Aorta (tissue), 5 donors: ENCODE measurements around the gene SRPK1. TPM values are rescaled to one million over a fixed set of nuclear protein-coding genes. Genes with fewer than 3 reads are reported as not detected.
"Not testable (repeated sequence)": the region's sequence is repeated elsewhere in the genome, so short reads cannot be mapped to it uniquely, and the experiment has no call there.

Source experiments
- ATAC-seq: fragments of 200-7000 bp; cut with Tn5 transposase; one replicate; pipeline ENCODE4 v1.9.1; 2022; ENCODE audit warnings: moderate library complexity; ENCODE audit not compliant: low FRiP score
- DNase-seq, 2 donors: peaks; one replicate each; pipeline ENCODE4 v3.0.0-alpha.2; 2020
- H3K27ac ChIP-seq, 2 donors: one replicate each; pipeline ENCODE4 v1.5.1; 2013; ENCODE audit warnings: low read length in 2 of 2, mild to moderate bottlenecking in 2 of 2, moderate library complexity in 2 of 2, control low read depth in 1 of 2, inconsistent platforms in 1 of 2, low read depth in 1 of 2
- H3K27me3 ChIP-seq, 2 donors: one replicate each; pipeline ENCODE4 v1.6.1; 2013; ENCODE audit warnings: control low read depth in 1 of 2, low read length in 1 of 2, mild to moderate bottlenecking in 1 of 2, moderate library complexity in 1 of 2; ENCODE audit not compliant: insufficient read depth in 2 of 2, control insufficient read depth in 1 of 2
- H3K36me3 ChIP-seq, 2 donors: one replicate each; pipeline ENCODE4 v1.6.1; 2013; ENCODE audit warnings: control low read depth in 1 of 2, low read length in 1 of 2, mild to moderate bottlenecking in 1 of 2; ENCODE audit not compliant: insufficient read depth in 2 of 2, control insufficient read depth in 1 of 2
- H3K4me1 ChIP-seq, 2 donors: one replicate each; pipeline ENCODE4 v1.6.1; 2013; ENCODE audit warnings: low read length in 2 of 2, control low read depth in 1 of 2, mild to moderate bottlenecking in 1 of 2, moderate library complexity in 1 of 2; ENCODE audit not compliant: insufficient read depth in 2 of 2, control insufficient read depth in 1 of 2
- H3K4me3 ChIP-seq, 2 donors: one replicate each; pipeline ENCODE4 v1.5.1; 2013; ENCODE audit warnings: low read length in 2 of 2, control low read depth in 1 of 2, mild to moderate bottlenecking in 1 of 2
- H3K9me3 ChIP-seq: one replicate; pipeline ENCODE4 v1.6.1; 2013; ENCODE audit warnings: mild to moderate bottlenecking, low read length; ENCODE audit not compliant: control insufficient read depth
- WGBS, 2 donors: extraction: QIAGEN DNeasy Blood & Tissue Kit; methylation state at CpG; one replicate each; pipeline ENCODE4 v1.1.7; 2013; 5-methylcytosine and 5-hydroxymethylcytosine counted together
- intact Hi-C, 2 donors: fragments of 100-400 bp; cut with DNase I; formaldehyde crosslinking; loops; one replicate each; pipeline versions ENCODE4 v1.14.2 to v1.15.0; 2022
- polyA plus RNA-seq, 2 donors: library from polyadenylated mRNA; stranded (reverse); fragments of 200-250 nt; gene quantifications; one replicate each; pipeline ENCODE4 v1.2.3, GENCODE V29; 2013
- total RNA-seq, 2 donors: library from RNA; stranded (reverse); fragmentation: NEBNext Ultra II Directional; extraction: Animal tissue kit (Norgen Biotek cat#: 25700); gene quantifications; one replicate each; pipeline ENCODE4 v1.2.1, GENCODE V29; 2021
- donor health status: healthy with polysubstance abuse.
- donor health status: Bipolar disorder and iron deficiency.
- donor health status: DM: no; HTN: no; CAD: no.
- donor health status: DM: no; HTN: no; CAD: no.
- donor health status: DM: yes; HTN: yes; CAD: no.

Gene SRPK1
- total and polyA plus RNA-seq, 4 donors: 9.7 to 29.7 (median 20.4) TPM

- H3K27ac ChIP-seq, H3K4me3 ChIP-seq, H3K4me1 ChIP-seq, ATAC-seq, H3K27me3 ChIP-seq, H3K36me3 ChIP-seq, DNase-seq, H3K9me3 ChIP-seq, intact Hi-C loops: not testable (repeated sequence)
- 99 to 100% methylated on average over 2 of the region's 2 CpGs for WGBS, 2 donors
These were observed 11.3 kb downstream of the SRPK1 start for GRCh38 chr6:35909571-35909970.

GRCh38 chr6:35908753-35909401 is 12.0 kb downstream of the SRPK1 start:
- H3K9me3 ChIP-seq, H3K27me3 ChIP-seq, intact Hi-C loops, DNase-seq, H3K36me3 ChIP-seq, H3K4me3 ChIP-seq, H3K4me1 ChIP-seq, ATAC-seq, H3K27ac ChIP-seq: not testable (repeated sequence)
- 95 to 99% methylated on average over 5 of the region's 5 CpGs for WGBS, 2 donors

GRCh38 chr6:35907750-35908149 is 13.1 kb downstream of the SRPK1 start:
- DNase-seq: no peak
- Histone ChIP-seq H3K9me3 (no peaks in the 10 kb centered on the region), H3K27me3 (no peaks in the 10 kb centered on the region), H3K4me3 (no peak overlapping the region), H3K4me1 (no peaks in the 10 kb centered on the region), H3K36me3 (peaks cover 0 to under 1% of the 10 kb centered on the region in 2 donors), H3K27ac (no peak overlapping the region)
- 90 to 92% methylated on average over 6 of the region's 6 CpGs for WGBS, 2 donors
- intact Hi-C loops: no loop called here
- no peak for ATAC-seq

- WGBS, 2 donors: 79 to 80% methylated on average over 2 of the region's 2 CpGs
- Histone ChIP-seq H3K27ac (no peak overlapping the region), H3K9me3 (no peaks in the 10 kb centered on the region), H3K36me3 (no peaks in the 10 kb centered on the region), H3K4me3 (no peak overlapping the region), H3K27me3 (no peaks in the 10 kb centered on the region), H3K4me1 (no peaks in the 10 kb centered on the region)
- intact Hi-C loops: no loop called here
- no peak for DNase-seq
- ATAC-seq: no peak
These were observed 14.4 kb downstream of the SRPK1 start for GRCh38 chr6:35906499-35906846.

- intact Hi-C loops: no loop called here
- no peak for DNase-seq
- Histone ChIP-seq H3K27me3 (no peaks in the 10 kb centered on the region), H3K9me3 (no peaks in the 10 kb centered on the region), H3K27ac (no peak overlapping the region), H3K4me3 (no peak overlapping the region), H3K36me3 (no peaks in the 10 kb centered on the region), H3K4me1 (no peaks in the 10 kb centered on the region)
- WGBS, 2 donors: 68 to 76% methylated on average over 8 of the region's 8 CpGs
- no peak for ATAC-seq
These were observed 14.9 kb downstream of the SRPK1 start for GRCh38 chr6:35905841-35906498.

- H3K27ac ChIP-seq: no peak overlapping the region
- H3K4me1 ChIP-seq: no peaks in the 10 kb centered on the region
- DNase-seq (no peak), ATAC-seq (no peak)
- intact Hi-C loops: no loop called here
- H3K9me3 ChIP-seq: no peaks in the 10 kb centered on the region
- H3K36me3 ChIP-seq: no peaks in the 10 kb centered on the region
- H3K27me3 ChIP-seq: no peaks in the 10 kb centered on the region
- H3K4me3 ChIP-seq: no peak overlapping the region
- 59% methylated on average over 2 of the region's 2 CpGs for WGBS, 2 donors
These were observed 15.6 kb downstream of the SRPK1 start for GRCh38 chr6:35905141-35905785.

GRCh38 chr6:35903679-35904078 is 17.2 kb downstream of the SRPK1 start:
- DNase-seq: no peak
- intact Hi-C loops: no loop called here
- WGBS, 2 donors: 98% methylated on average over 4 of the region's 4 CpGs

GRCh38 chr6:35900448-35900847 is 20.4 kb downstream of the SRPK1 start:
- DNase-seq (no peak), ATAC-seq (no peak)
- intact Hi-C loops: no loop called here
- Histone ChIP-seq H3K27ac (no peak overlapping the region), H3K27me3 (no peaks in the 10 kb centered on the region), H3K4me1 (peaks cover 0 to 2% of the 10 kb centered on the region in 2 donors), H3K36me3 (no peaks in the 10 kb centered on the region), H3K4me3 (no peak overlapping the region), H3K9me3 (no peaks in the 10 kb centered on the region)
- 93 to 94% methylated on average over 4 of the region's 4 CpGs for WGBS, 2 donors

More at GRCh38 chr6:35903679-35904078, 17.2 kb downstream of the SRPK1 start:
- no peak for ATAC-seq
- H3K4me1 ChIP-seq: no peaks in the 10 kb centered on the region
- H3K27me3 ChIP-seq: no peaks in the 10 kb centered on the region
- no peak overlapping the region for H3K4me3 ChIP-seq
- no peaks in the 10 kb centered on the region for H3K36me3 ChIP-seq
- no peak overlapping the region for H3K27ac ChIP-seq
- no peaks in the 10 kb centered on the region for H3K9me3 ChIP-seq

- no peaks in the 10 kb centered on the region for H3K27me3 ChIP-seq
- H3K4me1 ChIP-seq: peaks cover 0 to 3% of the 10 kb centered on the region in 2 donors
- DNase-seq (no peak), ATAC-seq (no peak)
- H3K36me3 ChIP-seq: no peaks in the 10 kb centered on the region
- H3K4me3 ChIP-seq: no peak overlapping the region
- H3K27ac ChIP-seq: no peak overlapping the region
- WGBS, 2 donors: 96 to 98% methylated on average over 2 of the region's 2 CpGs
- intact Hi-C loops: no loop called here
- H3K9me3 ChIP-seq: no peaks in the 10 kb centered on the region
These were observed 22.9 kb downstream of the SRPK1 start for GRCh38 chr6:35898003-35898402.
